ENCODE data around the gene L3MBTL1. TPM values are rescaled to one million over a fixed set of nuclear protein-coding genes. Genes with fewer than 3 reads are reported as not detected.
A peak's percentile ranks its signal among the peaks of the same experiment; 100 is the strongest.

L3MBTL1 gene
- total RNA-seq, 2 experiments from 2014 or later: 5.6 to 6.7 TPM

GRCh38 chr20:43537921-43538877 lies 30.7 kb downstream of the L3MBTL1 start:
- Mint-ChIP-seq H3K27me3 (ENCODE audit: low read depth) (no peaks in the 10 kb centered on the region), H3K27ac (peak overlapping the region; percentile 25), H3K4me3 (no peak overlapping the region), H3K4me1 (ENCODE audit: low read depth) (no peaks in the 10 kb centered on the region), H3K9me3 (ENCODE audit: insufficient read depth) (no peaks in the 10 kb centered on the region), H3K36me3 (ENCODE audit: low read depth) (no peaks in the 10 kb centered on the region)
- ATAC-seq (peak; percentile 46), DNase-seq (peak; percentile 59)
- CTCF ChIA-PET: interaction anchor here (0.6 to 2.9 kb wide), 29 partner anchors 9 to 659 kb away, joined by 3 to 39 read pairs (median 5); partner anchors contain the start of genes IFT52 and SGK2
- POLR2A ChIA-PET: interaction anchor here (0.6 kb wide), 1 partner anchor 20 kb away, joined by 3 read pairs; no protein-coding TSS in a partner anchor

GRCh38 chr20:43538878-43539700 lies 31.6 kb downstream of the L3MBTL1 start:
- Mint-ChIP-seq H3K9me3 (ENCODE audit: insufficient read depth) (no peaks in the 10 kb centered on the region), H3K27ac (peak overlapping the region; percentile 25), H3K36me3 (ENCODE audit: low read depth) (no peaks in the 10 kb centered on the region), H3K27me3 (ENCODE audit: low read depth) (no peaks in the 10 kb centered on the region), H3K4me1 (ENCODE audit: low read depth) (no peaks in the 10 kb centered on the region), H3K4me3 (no peak overlapping the region)
- ATAC-seq (no peak), DNase-seq (no peak)
- ChIA-PET CTCF (interaction anchor here (0.7 to 2.9 kb wide), 23 partner anchors 10 to 651 kb away, joined by 3 to 39 read pairs (median 6); partner anchors contain the start of genes IFT52 and SGK2), POLR2A (interaction anchor here (0.7 kb wide), 1 partner anchor 303 kb away, joined by 3 read pairs; no protein-coding TSS in a partner anchor)

GRCh38 chr20:43539975-43540672 lies 32.6 kb downstream of the L3MBTL1 start:
- DNase-seq (no peak), ATAC-seq (no peak)
- Mint-ChIP-seq H3K4me1 (ENCODE audit: low read depth) (no peaks in the 10 kb centered on the region), H3K4me3 (no peak overlapping the region), H3K36me3 (ENCODE audit: low read depth) (no peaks in the 10 kb centered on the region), H3K27ac (no peak overlapping the region), H3K9me3 (ENCODE audit: insufficient read depth) (no peaks in the 10 kb centered on the region), H3K27me3 (ENCODE audit: low read depth) (no peaks in the 10 kb centered on the region)
- POLR2A ChIA-PET: interaction anchor here (0.7 kb wide), 1 partner anchor 302 kb away, joined by 3 read pairs; no protein-coding TSS in a partner anchor
- CTCF ChIA-PET: interaction anchor here (1.1 to 2.9 kb wide), 4 partner anchors 11 to 153 kb away, joined by 3 to 39 read pairs (median 18); partner anchors contain the start of gene IFT52

GRCh38 chr20:43540673-43541060 lies 33.2 kb downstream of the L3MBTL1 start:
- no peak for DNase-seq
- Mint-ChIP-seq H3K36me3 (ENCODE audit: low read depth) (no peaks in the 10 kb centered on the region), H3K27ac (no peak overlapping the region), H3K4me3 (no peak overlapping the region), H3K9me3 (ENCODE audit: insufficient read depth) (no peaks in the 10 kb centered on the region), H3K4me1 (ENCODE audit: low read depth) (no peaks in the 10 kb centered on the region), H3K27me3 (ENCODE audit: low read depth) (no peaks in the 10 kb centered on the region)
- no peak for ATAC-seq
- ChIA-PET CTCF (interaction anchor here (1.1 kb wide), 1 partner anchor 50 kb away, joined by 3 read pairs; the partner anchor contains the start of gene IFT52), POLR2A (no interaction called here)

- Mint-ChIP-seq H3K4me3 (no peak overlapping the region), H3K9me3 (ENCODE audit: insufficient read depth) (no peaks in the 10 kb centered on the region), H3K4me1 (ENCODE audit: low read depth) (no peaks in the 10 kb centered on the region), H3K27me3 (ENCODE audit: low read depth) (no peaks in the 10 kb centered on the region), H3K36me3 (ENCODE audit: low read depth) (no peaks in the 10 kb centered on the region), H3K27ac (no peak overlapping the region)
- ATAC-seq: no peak
- CTCF ChIA-PET: no interaction called here
- POLR2A ChIA-PET: no interaction called here
- DNase-seq: no peak
Measured at GRCh38 chr20:43541214-43541613, 33.7 kb downstream of the L3MBTL1 start.

- no peak for ATAC-seq
- Mint-ChIP-seq H3K27ac (no peak overlapping the region), H3K27me3 (ENCODE audit: low read depth) (no peaks in the 10 kb centered on the region), H3K36me3 (ENCODE audit: low read depth) (no peaks in the 10 kb centered on the region), H3K4me3 (no peak overlapping the region), H3K4me1 (ENCODE audit: low read depth) (no peaks in the 10 kb centered on the region), H3K9me3 (ENCODE audit: insufficient read depth) (no peaks in the 10 kb centered on the region)
- POLR2A ChIA-PET: no interaction called here
- CTCF ChIA-PET: interaction anchor here (0.6 to 1.5 kb wide), 4 partner anchors 28 to 1124 kb away, joined by 3 to 4 read pairs (median 3); no protein-coding TSS in a partner anchor
- DNase-seq: no peak
Measured at GRCh38 chr20:43542161-43542560, 34.7 kb downstream of the L3MBTL1 start.

- POLR2A ChIA-PET: no interaction called here
Measured at GRCh38 chr20:43542674-43543073, 35.2 kb downstream of the L3MBTL1 start.

GRCh38 chr20:43543138-43543537 lies 35.6 kb downstream of the L3MBTL1 start:
- no peaks in the 10 kb centered on the region for H3K27me3 Mint-ChIP-seq (ENCODE audit: low read depth)
- no peaks in the 10 kb centered on the region for H3K4me1 Mint-ChIP-seq (ENCODE audit: low read depth)
- POLR2A ChIA-PET: no interaction called here
- H3K9me3 Mint-ChIP-seq (ENCODE audit: insufficient read depth): no peaks in the 10 kb centered on the region
- H3K36me3 Mint-ChIP-seq (ENCODE audit: low read depth): peaks cover 2% of the 10 kb centered on the region
- DNase-seq: no peak
- ATAC-seq: no peak
- H3K27ac Mint-ChIP-seq: no peak overlapping the region
- H3K4me3 Mint-ChIP-seq: no peak overlapping the region
- CTCF ChIA-PET: interaction anchor here (1.1 to 1.5 kb wide), 3 partner anchors 29 to 151 kb away, joined by 3 to 4 read pairs (median 3); no protein-coding TSS in a partner anchor

More at GRCh38 chr20:43542674-43543073, 35.2 kb downstream of the L3MBTL1 start:
- H3K27ac Mint-ChIP-seq: no peak overlapping the region
- H3K9me3 Mint-ChIP-seq (ENCODE audit: insufficient read depth): no peaks in the 10 kb centered on the region
- H3K36me3 Mint-ChIP-seq (ENCODE audit: low read depth): peaks cover 2% of the 10 kb centered on the region
- CTCF ChIA-PET: interaction anchor here (0.6 to 1.5 kb wide), 4 partner anchors 28 to 1124 kb away, joined by 3 to 4 read pairs (median 3); no protein-coding TSS in a partner anchor
- no peak for DNase-seq
- H3K4me3 Mint-ChIP-seq: no peak overlapping the region
- no peaks in the 10 kb centered on the region for H3K4me1 Mint-ChIP-seq (ENCODE audit: low read depth)
- ATAC-seq: no peak
- H3K27me3 Mint-ChIP-seq (ENCODE audit: low read depth): no peaks in the 10 kb centered on the region

- H3K36me3 Mint-ChIP-seq (ENCODE audit: low read depth): peaks cover 2% of the 10 kb centered on the region
- H3K27me3 Mint-ChIP-seq (ENCODE audit: low read depth): no peaks in the 10 kb centered on the region
- H3K4me1 Mint-ChIP-seq (ENCODE audit: low read depth): no peaks in the 10 kb centered on the region
- DNase-seq (no peak), ATAC-seq (no peak)
- no peak overlapping the region for H3K4me3 Mint-ChIP-seq
- no peak overlapping the region for H3K27ac Mint-ChIP-seq
- CTCF ChIA-PET: no interaction called here
- no peaks in the 10 kb centered on the region for H3K9me3 Mint-ChIP-seq (ENCODE audit: insufficient read depth)
- POLR2A ChIA-PET: no interaction called here
Measured at GRCh38 chr20:43544501-43544900, 37.0 kb downstream of the L3MBTL1 start.

GRCh38 chr20:43545837-43546578 lies 38.5 kb downstream of the L3MBTL1 start:
- Mint-ChIP-seq H3K36me3 (ENCODE audit: low read depth) (peaks cover 2% of the 10 kb centered on the region), H3K4me3 (no peak overlapping the region), H3K27ac (no peak overlapping the region), H3K9me3 (ENCODE audit: insufficient read depth) (no peaks in the 10 kb centered on the region), H3K27me3 (ENCODE audit: low read depth) (no peaks in the 10 kb centered on the region), H3K4me1 (ENCODE audit: low read depth) (no peaks in the 10 kb centered on the region)
- CTCF ChIA-PET: no interaction called here
- POLR2A ChIA-PET: interaction anchor here (0.7 kb wide), 1 partner anchor 85 kb away, joined by 3 read pairs; no protein-coding TSS in a partner anchor
- ATAC-seq (no peak), DNase-seq (no peak)

Measured in activated CD8-positive, alpha-beta T cell treated with anti-CD3 and anti-CD28 coated beads, Interleukin-2, amount 10 ng/mL, durations not matched to agents 7 days and 5 days (primary cell).